PC-3 (cell line): ENCODE measurements around the gene AFDN. TPM values are rescaled to one million over a fixed set of nuclear protein-coding genes. Genes with fewer than 3 reads are reported as not detected.

Experiments used
- ATAC-seq: fragments of 200-7000 bp; cut with Tn5 transposase; 2 replicates; pipeline ENCODE4 v1.9.1; 2020; ENCODE audit warnings: mild to moderate bottlenecking, moderate library complexity
- BruUV-seq: library from RNA; stranded (reverse); fragments of 400-500 nt; replicated peaks from 2 replicates; lab custom pipeline; 2021; lab: Mats Ljungman, UMichigan
- CTCF ChIA-PET: fragments of 300-600 bp; sonication (Branson Sonifier 250); formaldehyde crosslinking; loops from one replicate; lab custom pipeline; 2022; ENCODE audit warnings: antibody characterized with exemption; lab: Charles Lee
- POLR2A ChIA-PET: fragments of 300-600 bp; sonication (Branson Sonifier 250); formaldehyde crosslinking; loops from one replicate; lab custom pipeline; 2022; ENCODE audit warnings: antibody characterized with exemption; ENCODE audit not compliant: unreplicated experiment; lab: Charles Lee
- DNase-seq: peaks from one replicate; pipeline ENCODE4 v3.0.0-alpha.2; 2015
- H2AFZ ChIP-seq: fragments of 300-600 bp; sonication (generic); 2 replicates; pipeline ENCODE4 v1.6.0; 2016; ENCODE audit warnings: antibody characterized with exemption, low read length
- H3F3A ChIP-seq: fragments of 300-600 bp; sonication (generic); one replicate; pipeline ENCODE4 v1.6.0; 2017; ENCODE audit warnings: antibody characterized with exemption, low read length, control low read depth, mild to moderate bottlenecking; ENCODE audit not compliant: unreplicated experiment
- H3K27ac ChIP-seq: fragments of 300-600 bp; sonication (generic); 2 replicates; pipeline ENCODE4 v1.5.1; 2016; ENCODE audit warnings: mild to moderate bottlenecking, low read length
- H3K27me3 ChIP-seq: fragments of 300-600 bp; sonication (generic); 2 replicates; pipeline ENCODE4 v1.6.1; 2016; ENCODE audit warnings: low read length, mixed read lengths
- H3K36me3 ChIP-seq: fragments of 300-600 bp; sonication (generic); 2 replicates; pipeline ENCODE4 v1.6.1; 2016; ENCODE audit warnings: low read depth, mixed run types, low read length, mixed read lengths
- H3K4me1 ChIP-seq: fragments of 300-600 bp; sonication (generic); 2 replicates; pipeline ENCODE4 v1.5.1; 2016; ENCODE audit warnings: low read length; ENCODE audit not compliant: insufficient read depth
- H3K4me2 ChIP-seq: fragments of 300-600 bp; sonication (generic); 2 replicates; pipeline ENCODE4 v1.6.0; 2016; ENCODE audit warnings: low read length
- H3K4me3 ChIP-seq: fragments of 300-600 bp; sonication (generic); 2 replicates; pipeline ENCODE4 v1.5.1; 2016; ENCODE audit warnings: mild to moderate bottlenecking, low read length, mixed read lengths
- H3K79me2 ChIP-seq: fragments of 300-600 bp; sonication (generic); 2 replicates; pipeline ENCODE4 v1.6.1; 2017; ENCODE audit warnings: low read length, mixed read lengths
- H3K9ac ChIP-seq: fragments of 300-600 bp; sonication (generic); 2 replicates; pipeline ENCODE4 v1.6.0; 2016; ENCODE audit warnings: mild to moderate bottlenecking, low read length
- H3K9me2 ChIP-seq: fragments of 300-600 bp; sonication (generic); replicated peaks from 2 replicates; pipeline ENCODE4 v1.6.1; 2016; ENCODE audit warnings: mixed run types, low read length, mixed read lengths
- H3K9me3 ChIP-seq: fragments of 300-600 bp; sonication (generic); 2 replicates; pipeline ENCODE4 v1.6.1; 2016; ENCODE audit warnings: low read length, mixed read lengths
- H4K20me1 ChIP-seq: fragments of 300-600 bp; sonication (generic); 2 replicates; pipeline ENCODE4 v1.6.1; 2016; ENCODE audit warnings: low read length, mixed read lengths
- CTCF ChIP-seq: fragments of 300-600 bp; sonication (generic); conservative IDR thresholded peaks from 2 replicates; pipeline ENCODE4 v1.5.1; 2017; ENCODE audit warnings: antibody characterized with exemption, low read depth, mild to moderate bottlenecking, low read length
- EZH2 ChIP-seq: fragments of 300-600 bp; sonication (generic); IDR thresholded peaks from one replicate; pipeline ENCODE4 v1.6.1; 2017; ENCODE audit warnings: antibody characterized with exemption, mild to moderate bottlenecking, low read length; ENCODE audit not compliant: unreplicated experiment
- EZH2phosphoT487 ChIP-seq: fragments of 300-600 bp; sonication (generic); IDR thresholded peaks from 2 replicates; pipeline ENCODE4 v1.6.1; 2018; ENCODE audit warnings: mild to moderate bottlenecking, antibody characterized with exemption, low read length, borderline replicate concordance
- intact Hi-C: fragments of 100-400 bp; cut with micrococcal nuclease; formaldehyde crosslinking; loops from 2 replicates; pipeline ENCODE4 v1.9.0; 2023
- total RNA-seq: library from RNA; depleted of rRNA; stranded (reverse); fragments of >200 nt; gene quantifications from 2 replicates; pipeline ENCODE4 v1.2.3, GENCODE V29; 2014

AFDN gene
- total RNA-seq, 1 experiment from 2014 or later: 37.1 TPM

GRCh38 chr6:167888098-167888497 is 61.4 kb downstream of the AFDN start:
- no peak overlapping the region for H2AFZ ChIP-seq
- ChIA-PET CTCF (no interaction called here), POLR2A (no interaction called here)
- ATAC-seq (no peak), DNase-seq (no peak)
- no TSS peak for BruUV-seq
- no peak overlapping the region for H3K9ac ChIP-seq
- H3K9me2 ChIP-seq: no peaks in the 10 kb centered on the region
- no peaks in the 10 kb centered on the region for H3K9me3 ChIP-seq
- H3K36me3 ChIP-seq: no peaks in the 10 kb centered on the region; the same call in 1 of the 2 replicates
- no peak for TF ChIP-seq EZH2phosphoT487
- TF ChIP-seq CTCF: no peak
- no peak for TF ChIP-seq EZH2
- no peaks in the 10 kb centered on the region for H3K79me2 ChIP-seq
- H4K20me1 ChIP-seq: no peaks in the 10 kb centered on the region
- H3K4me3 ChIP-seq: no peak overlapping the region
- H3F3A ChIP-seq: no peaks in the 10 kb centered on the region
- H3K27me3 ChIP-seq: no peaks in the 10 kb centered on the region
- peaks cover 4% of the 10 kb centered on the region for H3K4me1 ChIP-seq
- intact Hi-C loops: no loop called here
- no peak overlapping the region for H3K4me2 ChIP-seq
- no peak overlapping the region for H3K27ac ChIP-seq

GRCh38 chr6:167892835-167893815 is 66.4 kb downstream of the AFDN start:
- intact Hi-C loops: no loop called here
- Histone ChIP-seq H3K9me3 (no peaks in the 10 kb centered on the region), H3K27ac (no peak overlapping the region), H3K4me1 (peaks cover 11% of the 10 kb centered on the region), H3K9me2 (no peaks in the 10 kb centered on the region), H3K4me2 (no peak overlapping the region), H3K9ac (no peak overlapping the region), H4K20me1 (no peaks in the 10 kb centered on the region), H3K79me2 (no peaks in the 10 kb centered on the region), H3F3A (no peaks in the 10 kb centered on the region), H3K27me3 (no peaks in the 10 kb centered on the region), H3K36me3 (no peaks in the 10 kb centered on the region; the same call in 1 of the 2 replicates), H2AFZ (no peak overlapping the region), H3K4me3 (no peak overlapping the region)
- peak; percentile 61 for DNase-seq
- no TSS peak for BruUV-seq
- ATAC-seq: peak; percentile 99
- TF ChIP-seq EZH2: no peak
- POLR2A ChIA-PET: interaction anchor here (0.6 to 0.7 kb wide), 2 partner anchors 27 to 106 kb away, joined by 3 to 4 read pairs; no protein-coding TSS in a partner anchor
- CTCF ChIA-PET: no interaction called here

GRCh38 chr6:167894965-167895364 is 68.3 kb downstream of the AFDN start:
- intact Hi-C loops: no loop called here
- no peak overlapping the region for H3K4me2 ChIP-seq
- no peak for ATAC-seq
- DNase-seq: no peak
- H3F3A ChIP-seq: no peaks in the 10 kb centered on the region
- no peaks in the 10 kb centered on the region for H3K9me3 ChIP-seq
- no peak overlapping the region for H3K4me3 ChIP-seq
- no peaks in the 10 kb centered on the region for H3K79me2 ChIP-seq
- TF ChIP-seq EZH2phosphoT487 (no peak), EZH2 (no peak), CTCF (no peak)
- H3K4me1 ChIP-seq: peaks cover 11% of the 10 kb centered on the region
- no peaks in the 10 kb centered on the region for H3K9me2 ChIP-seq
- no peaks in the 10 kb centered on the region for H3K27me3 ChIP-seq
- H4K20me1 ChIP-seq: no peaks in the 10 kb centered on the region
- H3K9ac ChIP-seq: no peak overlapping the region
- no peak overlapping the region for H2AFZ ChIP-seq
- no TSS peak for BruUV-seq
- no peaks in the 10 kb centered on the region; the same call in 1 of the 2 replicates for H3K36me3 ChIP-seq
- ChIA-PET POLR2A (no interaction called here), CTCF (no interaction called here)
- no peak overlapping the region for H3K27ac ChIP-seq
